ENCODE measurements around the gene HCN2.

The HCN2 gene

GRCh38 chr19:572140-572742, 17.4 kb upstream of the HCN2 start, which contains the start of gene BSG (continued):
- TF ChIP-seq, protein P1, sequence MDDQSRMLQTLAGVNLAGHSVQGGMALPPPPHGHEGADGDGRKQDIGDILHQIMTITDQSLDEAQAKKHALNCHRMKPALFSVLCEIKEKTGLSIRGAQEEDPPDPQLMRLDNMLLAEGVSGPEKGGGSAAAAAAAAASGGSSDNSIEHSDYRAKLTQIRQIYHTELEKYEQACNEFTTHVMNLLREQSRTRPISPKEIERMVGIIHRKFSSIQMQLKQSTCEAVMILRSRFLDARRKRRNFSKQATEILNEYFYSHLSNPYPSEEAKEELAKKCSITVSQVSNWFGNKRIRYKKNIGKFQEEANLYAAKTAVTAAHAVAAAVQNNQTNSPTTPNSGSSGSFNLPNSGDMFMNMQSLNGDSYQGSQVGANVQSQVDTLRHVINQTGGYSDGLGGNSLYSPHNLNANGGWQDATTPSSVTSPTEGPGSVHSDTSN (CRISPR knock-in tag; IDR thresholded peaks at IDR 0.05), result no peak
- no peak for TF ChIP-seq ZNF555 (tag by site-specific recombination; conservative IDR thresholded peaks at IDR 0.05)
- no peak for TF ChIP-seq MYNN (tag by site-specific recombination; IDR thresholded peaks at IDR 0.05; ENCODE audit: borderline replicate concordance)
- TF ChIP-seq, protein P2, sequence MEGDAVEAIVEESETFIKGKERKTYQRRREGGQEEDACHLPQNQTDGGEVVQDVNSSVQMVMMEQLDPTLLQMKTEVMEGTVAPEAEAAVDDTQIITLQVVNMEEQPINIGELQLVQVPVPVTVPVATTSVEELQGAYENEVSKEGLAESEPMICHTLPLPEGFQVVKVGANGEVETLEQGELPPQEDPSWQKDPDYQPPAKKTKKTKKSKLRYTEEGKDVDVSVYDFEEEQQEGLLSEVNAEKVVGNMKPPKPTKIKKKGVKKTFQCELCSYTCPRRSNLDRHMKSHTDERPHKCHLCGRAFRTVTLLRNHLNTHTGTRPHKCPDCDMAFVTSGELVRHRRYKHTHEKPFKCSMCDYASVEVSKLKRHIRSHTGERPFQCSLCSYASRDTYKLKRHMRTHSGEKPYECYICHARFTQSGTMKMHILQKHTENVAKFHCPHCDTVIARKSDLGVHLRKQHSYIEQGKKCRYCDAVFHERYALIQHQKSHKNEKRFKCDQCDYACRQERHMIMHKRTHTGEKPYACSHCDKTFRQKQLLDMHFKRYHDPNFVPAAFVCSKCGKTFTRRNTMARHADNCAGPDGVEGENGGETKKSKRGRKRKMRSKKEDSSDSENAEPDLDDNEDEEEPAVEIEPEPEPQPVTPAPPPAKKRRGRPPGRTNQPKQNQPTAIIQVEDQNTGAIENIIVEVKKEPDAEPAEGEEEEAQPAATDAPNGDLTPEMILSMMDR (tag by site-specific recombination; IDR thresholded peaks at IDR 0.05), result no peak
- TF ChIP-seq, protein P3, sequence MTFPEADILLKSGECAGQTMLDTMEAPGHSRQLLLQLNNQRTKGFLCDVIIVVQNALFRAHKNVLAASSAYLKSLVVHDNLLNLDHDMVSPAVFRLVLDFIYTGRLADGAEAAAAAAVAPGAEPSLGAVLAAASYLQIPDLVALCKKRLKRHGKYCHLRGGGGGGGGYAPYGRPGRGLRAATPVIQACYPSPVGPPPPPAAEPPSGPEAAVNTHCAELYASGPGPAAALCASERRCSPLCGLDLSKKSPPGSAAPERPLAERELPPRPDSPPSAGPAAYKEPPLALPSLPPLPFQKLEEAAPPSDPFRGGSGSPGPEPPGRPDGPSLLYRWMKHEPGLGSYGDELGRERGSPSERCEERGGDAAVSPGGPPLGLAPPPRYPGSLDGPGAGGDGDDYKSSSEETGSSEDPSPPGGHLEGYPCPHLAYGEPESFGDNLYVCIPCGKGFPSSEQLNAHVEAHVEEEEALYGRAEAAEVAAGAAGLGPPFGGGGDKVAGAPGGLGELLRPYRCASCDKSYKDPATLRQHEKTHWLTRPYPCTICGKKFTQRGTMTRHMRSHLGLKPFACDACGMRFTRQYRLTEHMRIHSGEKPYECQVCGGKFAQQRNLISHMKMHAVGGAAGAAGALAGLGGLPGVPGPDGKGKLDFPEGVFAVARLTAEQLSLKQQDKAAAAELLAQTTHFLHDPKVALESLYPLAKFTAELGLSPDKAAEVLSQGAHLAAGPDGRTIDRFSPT (tag by site-specific recombination; IDR thresholded peaks at IDR 0.05), result no peak
- TF ChIP-seq ZNF223 (tag by site-specific recombination; IDR thresholded peaks at IDR 0.05), result no peak
- no peak for TF ChIP-seq ZNF488 (tag by site-specific recombination; IDR thresholded peaks at IDR 0.05)
- TF ChIP-seq, protein P4, sequence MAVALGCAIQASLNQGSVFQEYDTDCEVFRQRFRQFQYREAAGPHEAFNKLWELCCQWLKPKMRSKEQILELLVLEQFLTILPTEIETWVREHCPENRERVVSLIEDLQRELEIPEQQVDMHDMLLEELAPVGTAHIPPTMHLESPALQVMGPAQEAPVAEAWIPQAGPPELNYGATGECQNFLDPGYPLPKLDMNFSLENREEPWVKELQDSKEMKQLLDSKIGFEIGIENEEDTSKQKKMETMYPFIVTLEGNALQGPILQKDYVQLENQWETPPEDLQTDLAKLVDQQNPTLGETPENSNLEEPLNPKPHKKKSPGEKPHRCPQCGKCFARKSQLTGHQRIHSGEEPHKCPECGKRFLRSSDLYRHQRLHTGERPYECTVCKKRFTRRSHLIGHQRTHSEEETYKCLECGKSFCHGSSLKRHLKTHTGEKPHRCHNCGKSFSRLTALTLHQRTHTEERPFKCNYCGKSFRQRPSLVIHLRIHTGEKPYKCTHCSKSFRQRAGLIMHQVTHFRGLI (tag by site-specific recombination; IDR thresholded peaks at IDR 0.05), result no peak
- no peak for TF ChIP-seq ZNF530 (tag by site-specific recombination; IDR thresholded peaks at IDR 0.05; ENCODE audit: low read depth)
- no peak for TF ChIP-seq ZNF37A (tag by site-specific recombination; IDR thresholded peaks at IDR 0.05)
- TF ChIP-seq ZXDB (tag by site-specific recombination; IDR thresholded peaks at IDR 0.05), result no peak
- no peak for TF ChIP-seq ZBTB49 (tag by site-specific recombination; IDR thresholded peaks at IDR 0.05; ENCODE audit: low read depth)
- no peak for TF ChIP-seq ZNF837 (tag by site-specific recombination; IDR thresholded peaks at IDR 0.05)
- TF ChIP-seq ZNF157 (tag by site-specific recombination; IDR thresholded peaks at IDR 0.05), result no peak
- no peak for TF ChIP-seq ZBTB7A (tag by site-specific recombination; IDR thresholded peaks at IDR 0.05; ENCODE audit: low read depth)
- no peak for TF ChIP-seq TSHZ1 (tag by site-specific recombination; IDR thresholded peaks at IDR 0.05; ENCODE audit: borderline replicate concordance)
- no peak for TF ChIP-seq INSM2 (tag by site-specific recombination; IDR thresholded peaks at IDR 0.05)
- TF ChIP-seq ZFHX2 (tag by site-specific recombination; conservative IDR thresholded peaks at IDR 0.05), result no peak
- TF ChIP-seq ZNF596 (tag by site-specific recombination; IDR thresholded peaks at IDR 0.05), result no peak
- no peak for TF ChIP-seq ZNF394 (tag by site-specific recombination; IDR thresholded peaks at IDR 0.05; ENCODE audit: borderline replicate concordance)
- 0 out of 2 replicates have a peak, but pooled peaks have one; percentile 36 for TF ChIP-seq ZEB2 (tag by site-specific recombination; IDR thresholded peaks at IDR 0.05)
- TF ChIP-seq ZFP37 (tag by site-specific recombination; IDR thresholded peaks at IDR 0.05), result no peak
